DND-41 (cell line): ENCODE data around the gene FGB.

Experiments used
- ATAC-seq: fragments of 200-7000 bp; cut with Tn5 transposase; 3 replicates; pipeline ENCODE4 v1.9.1; 2021; ENCODE audit warnings: low read depth; ENCODE audit not compliant: insufficient read depth
- DNase-seq: peaks from one replicate; pipeline ENCODE4 v3.0.0-alpha.2; 2020
- H2AFZ ChIP-seq: 2 replicates; pipeline ENCODE4 v1.6.0; 2012; ENCODE audit warnings: low read depth, low read length
- H3K27ac ChIP-seq: 2 replicates; pipeline ENCODE4 v1.5.1; 2012; ENCODE audit warnings: low read length, inconsistent platforms
- H3K27me3 ChIP-seq: fragments of 200-600 bp; sonication (generic); 2 replicates; pipeline ENCODE4 v1.6.0; 2012; ENCODE audit warnings: low read length, mild to moderate bottlenecking, inconsistent platforms; ENCODE audit not compliant: insufficient read depth, poor library complexity
- H3K36me3 ChIP-seq: 2 replicates; pipeline ENCODE4 v1.5.1; 2012; ENCODE audit warnings: low read length, inconsistent platforms; ENCODE audit not compliant: insufficient read depth
- H3K4me1 ChIP-seq: 2 replicates; pipeline ENCODE4 v1.5.1; 2012; ENCODE audit warnings: mild to moderate bottlenecking, low read length; ENCODE audit not compliant: insufficient read depth
- H3K4me2 ChIP-seq: 2 replicates; pipeline ENCODE4 v1.6.0; 2012; ENCODE audit warnings: mild to moderate bottlenecking, moderate library complexity, low read length, inconsistent platforms; ENCODE audit not compliant: insufficient read depth
- H3K4me3 ChIP-seq, 2 experiments: fragments of 200-600 bp in 1 of 2; shearing (Covaris generic) in 1 of 2; 2 replicates each; pipeline ENCODE4 v1.5.1; 2012 to 2016; ENCODE audit warnings: inconsistent platforms in 2 of 2, low read length in 2 of 2, mild to moderate bottlenecking in 2 of 2, low read depth in 1 of 2, moderate library complexity in 1 of 2
- H3K79me2 ChIP-seq: 2 replicates; pipeline ENCODE4 v1.6.0; 2012; ENCODE audit warnings: low read length, inconsistent platforms; ENCODE audit not compliant: insufficient read depth
- H3K9ac ChIP-seq: 2 replicates; pipeline ENCODE4 v1.6.0; 2012; ENCODE audit warnings: low read depth, mild to moderate bottlenecking, inconsistent platforms, low read length, moderate library complexity
- H3K9me3 ChIP-seq: 2 replicates; pipeline ENCODE4 v1.5.1; 2012; ENCODE audit warnings: low read length, moderate library complexity, mild to moderate bottlenecking, inconsistent platforms; ENCODE audit not compliant: insufficient read depth, severe bottlenecking
- H4K20me1 ChIP-seq: 2 replicates; pipeline ENCODE4 v1.6.0; 2012; ENCODE audit warnings: low read length; ENCODE audit not compliant: insufficient read depth
- CTCF ChIP-seq: IDR thresholded peaks from 2 replicates; pipeline ENCODE4 v1.5.1; 2012; ENCODE audit warnings: borderline replicate concordance, low read length, moderate library complexity, mild to moderate bottlenecking; ENCODE audit not compliant: poor library complexity, severe bottlenecking; ENCODE audit errors: extremely low read depth
- EZH2 ChIP-seq: IDR thresholded peaks from 3 replicates; pipeline ENCODE4 v1.6.1; 2012; ENCODE audit warnings: borderline replicate concordance, low read depth, mild to moderate bottlenecking, moderate library complexity, low read length, inconsistent platforms; ENCODE audit not compliant: severe bottlenecking

Gene FGB

GRCh38 chr4:154608361-154609252, 45.8 kb downstream of the FGB start:
- Histone ChIP-seq H3K36me3 (no peaks in the 10 kb centered on the region), H3K4me2 (no peak overlapping the region), H3K27me3 (peaks cover 3% of the 10 kb centered on the region), H3K27ac (no peak overlapping the region), H3K79me2 (no peaks in the 10 kb centered on the region), H3K9me3 (no peaks in the 10 kb centered on the region), H4K20me1 (no peaks in the 10 kb centered on the region), H2AFZ (no peak overlapping the region), H3K4me1 (no peaks in the 10 kb centered on the region), H3K9ac (no peak overlapping the region), H3K4me3 (no peak overlapping the region)
- TF ChIP-seq EZH2 (no peak), CTCF (no peak)
- DNase-seq (no peak), ATAC-seq (no peak)

DNA sequence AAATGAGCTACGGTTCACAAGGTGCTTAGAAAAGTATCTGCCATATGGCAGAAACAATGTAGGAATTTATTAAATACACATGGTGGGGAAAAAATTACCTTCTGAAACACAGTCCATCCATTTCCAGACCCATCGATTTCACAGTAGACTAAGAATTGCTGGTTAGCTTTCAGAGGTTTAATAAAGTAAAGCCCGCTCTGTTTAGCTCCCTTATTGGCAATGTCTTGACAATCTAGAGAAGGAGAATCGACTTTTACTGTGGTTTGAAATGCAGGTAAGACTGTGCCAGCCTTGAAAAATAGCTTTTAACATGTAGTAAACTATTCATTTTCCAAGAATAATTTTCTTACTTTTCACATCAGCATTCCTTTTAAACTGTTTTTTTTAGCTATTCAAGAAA, 46.7 kb downstream of the FGB start:
- no peak overlapping the region for H2AFZ ChIP-seq
- H3K9me3 ChIP-seq: no peaks in the 10 kb centered on the region
- no peak overlapping the region for H3K9ac ChIP-seq
- no peak overlapping the region for H3K27ac ChIP-seq
- ATAC-seq (no peak), DNase-seq (no peak)
- no peaks in the 10 kb centered on the region for H4K20me1 ChIP-seq
- TF ChIP-seq CTCF (no peak), EZH2 (no peak)
- H3K4me1 ChIP-seq: no peaks in the 10 kb centered on the region
- no peak overlapping the region for H3K4me3 ChIP-seq
- no peaks in the 10 kb centered on the region for H3K79me2 ChIP-seq
- peaks cover 3% of the 10 kb centered on the region for H3K27me3 ChIP-seq
- no peaks in the 10 kb centered on the region for H3K36me3 ChIP-seq
- H3K4me2 ChIP-seq: no peak overlapping the region

DNA sequence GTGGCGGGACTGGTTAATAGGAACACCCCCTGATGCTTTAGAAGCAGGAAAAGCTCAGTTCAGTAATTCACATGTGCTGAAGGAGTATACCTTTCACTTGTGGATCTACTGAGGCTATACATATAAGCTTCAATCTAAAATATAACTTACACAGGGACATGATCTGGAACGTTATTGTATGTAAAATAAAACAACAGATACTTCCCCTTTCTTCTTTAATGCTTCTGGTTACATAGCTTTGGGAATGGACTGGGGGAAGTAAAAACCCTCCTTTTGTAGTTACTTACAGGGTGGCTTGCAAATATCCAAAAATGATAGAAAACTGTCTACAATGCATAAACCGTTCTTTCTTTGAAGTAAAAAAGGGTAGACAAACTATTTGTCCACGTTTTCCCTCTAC, 47.8 kb downstream of the FGB start:
- H2AFZ ChIP-seq: no peak overlapping the region
- no peak overlapping the region for H3K4me2 ChIP-seq
- TF ChIP-seq CTCF (no peak), EZH2 (no peak)
- no peak overlapping the region for H3K9ac ChIP-seq
- peaks cover 3% of the 10 kb centered on the region for H3K27me3 ChIP-seq
- H3K4me3 ChIP-seq: no peak overlapping the region
- ATAC-seq (no peak), DNase-seq (no peak)
- no peaks in the 10 kb centered on the region for H3K79me2 ChIP-seq
- no peaks in the 10 kb centered on the region for H3K9me3 ChIP-seq
- no peaks in the 10 kb centered on the region for H3K36me3 ChIP-seq
- no peaks in the 10 kb centered on the region for H4K20me1 ChIP-seq
- no peaks in the 10 kb centered on the region for H3K4me1 ChIP-seq
- H3K27ac ChIP-seq: no peak overlapping the region
